SK-N-SH treated with all-trans-retinoic acid at 6 μM for 48 hours (cell line): Measurements from ENCODE around the gene LGR4.

Experiments
- ATAC-seq: fragments of 200-7000 bp; cut with Tn5 transposase; 3 replicates; pipeline ENCODE4 v1.9.1; 2020; ENCODE audit warnings: mild to moderate bottlenecking, moderate library complexity
- ARNTL ChIP-seq: fragments of 450-650 bp; formaldehyde crosslinking; IDR thresholded peaks from 2 replicates; pipeline ENCODE4 v1.5.0; 2020; ENCODE audit warnings: low read depth, mild to moderate bottlenecking, moderate library complexity, borderline replicate concordance
- BACH2 ChIP-seq: fragments of 250-450 bp; sonication (Bioruptor Pico); IDR thresholded peaks from 2 replicates; pipeline ENCODE4 v1.9.0; 2021; ENCODE audit warnings: mild to moderate bottlenecking, borderline replicate concordance
- CSDC2 ChIP-seq: fragments of 250-450 bp; sonication (Bioruptor Pico); IDR thresholded peaks from 2 replicates; pipeline ENCODE4 v1.5.0; 2020; ENCODE audit warnings: mild to moderate bottlenecking, moderate library complexity
- ESRRG ChIP-seq: fragments of 250-450 bp; sonication (Bioruptor Pico); IDR thresholded peaks from 2 replicates; pipeline ENCODE4 v1.6.1; 2021; ENCODE audit warnings: mild to moderate bottlenecking
- ISL1 ChIP-seq: fragments of 250-450 bp; sonication (Bioruptor Pico); IDR thresholded peaks from 2 replicates; pipeline ENCODE4 v2.1.2; 2022; ENCODE audit warnings: mild to moderate bottlenecking, moderate library complexity
- OSR1 ChIP-seq: fragments of 250-450 bp; sonication (Bioruptor Pico); IDR thresholded peaks from 2 replicates; pipeline ENCODE4 v1.8.0; 2022; ENCODE audit warnings: moderate library complexity, mild to moderate bottlenecking, inconsistent platforms
- PPARA ChIP-seq: fragments of 250-450 bp; sonication (Bioruptor Pico); IDR thresholded peaks from 2 replicates; pipeline ENCODE4 v1.5.0; 2020; ENCODE audit warnings: mild to moderate bottlenecking, borderline replicate concordance
- RARB ChIP-seq: fragments of 250-450 bp; sonication (Bioruptor Pico); IDR thresholded peaks from 2 replicates; pipeline ENCODE4 v1.8.0; 2021; ENCODE audit warnings: mild to moderate bottlenecking, moderate library complexity
- SNAI2 ChIP-seq: fragments of 250-450 bp; sonication (Bioruptor Pico); IDR thresholded peaks from 2 replicates; pipeline ENCODE4 v1.5.0; 2020; ENCODE audit warnings: mild to moderate bottlenecking, moderate library complexity
- TCF4 ChIP-seq: fragments of 250-450 bp; sonication (Bioruptor Pico); IDR thresholded peaks from 2 replicates; pipeline ENCODE4 v1.8.0; 2021; ENCODE audit warnings: mild to moderate bottlenecking, moderate library complexity, borderline replicate concordance
- TOX ChIP-seq: fragments of 250-450 bp; sonication (Bioruptor Pico); IDR thresholded peaks from 2 replicates; pipeline ENCODE4 v1.8.0; 2021; ENCODE audit warnings: mild to moderate bottlenecking, moderate library complexity, borderline replicate concordance
- ZC3H10 ChIP-seq: fragments of 250-450 bp; sonication (Bioruptor Pico); IDR thresholded peaks from 2 replicates; pipeline ENCODE4 v1.5.1; 2021; ENCODE audit warnings: mild to moderate bottlenecking, moderate library complexity
- ZFP3 ChIP-seq: fragments of 250-450 bp; sonication (Bioruptor Pico); IDR thresholded peaks from 2 replicates; pipeline ENCODE4 v1.5.0; 2020; ENCODE audit warnings: mild to moderate bottlenecking, moderate library complexity
- ZFP30 ChIP-seq: fragments of 450-650 bp; formaldehyde crosslinking; IDR thresholded peaks from 2 replicates; pipeline ENCODE4 v1.5.0; 2022; ENCODE audit warnings: mild to moderate bottlenecking, moderate library complexity
- ZNF565 ChIP-seq: fragments of 450-650 bp; formaldehyde crosslinking; conservative IDR thresholded peaks from 2 replicates; pipeline ENCODE4 v1.5.0; 2020; ENCODE audit warnings: low read depth, mild to moderate bottlenecking, moderate library complexity
- ZNF70 ChIP-seq: fragments of 450-650 bp; formaldehyde crosslinking; IDR thresholded peaks from 2 replicates; pipeline ENCODE4 v1.5.0; 2020; ENCODE audit warnings: mild to moderate bottlenecking, moderate library complexity
- ZNF8 ChIP-seq: fragments of 450-650 bp; formaldehyde crosslinking; IDR thresholded peaks from 2 replicates; pipeline ENCODE4 v1.5.0; 2020; ENCODE audit warnings: mild to moderate bottlenecking, moderate library complexity
- TF ChIP-seq, protein P1 (sequence below): fragments of 250-450 bp; sonication (Bioruptor Pico); IDR thresholded peaks from 2 replicates; pipeline ENCODE4 v1.8.0; 2020; ENCODE audit warnings: mild to moderate bottlenecking, moderate library complexity, borderline replicate concordance
- TF ChIP-seq, protein P2 (sequence below): fragments of 250-450 bp; sonication (Bioruptor Pico); IDR thresholded peaks from 2 replicates; pipeline ENCODE4 v1.5.1; 2020; ENCODE audit warnings: low read depth, mild to moderate bottlenecking, moderate library complexity
- TF ChIP-seq, protein P3 (sequence below): fragments of 250-450 bp; sonication (Bioruptor Pico); IDR thresholded peaks from 2 replicates; pipeline ENCODE4 v1.8.0; 2021; ENCODE audit warnings: low read depth, mild to moderate bottlenecking, moderate library complexity, borderline replicate concordance
- TF ChIP-seq, protein P4 (sequence below): fragments of 250-450 bp; sonication (Bioruptor Pico); IDR thresholded peaks from 2 replicates; pipeline ENCODE4 v1.5.1; 2021; ENCODE audit warnings: mild to moderate bottlenecking, moderate library complexity

The LGR4 gene

DNA sequence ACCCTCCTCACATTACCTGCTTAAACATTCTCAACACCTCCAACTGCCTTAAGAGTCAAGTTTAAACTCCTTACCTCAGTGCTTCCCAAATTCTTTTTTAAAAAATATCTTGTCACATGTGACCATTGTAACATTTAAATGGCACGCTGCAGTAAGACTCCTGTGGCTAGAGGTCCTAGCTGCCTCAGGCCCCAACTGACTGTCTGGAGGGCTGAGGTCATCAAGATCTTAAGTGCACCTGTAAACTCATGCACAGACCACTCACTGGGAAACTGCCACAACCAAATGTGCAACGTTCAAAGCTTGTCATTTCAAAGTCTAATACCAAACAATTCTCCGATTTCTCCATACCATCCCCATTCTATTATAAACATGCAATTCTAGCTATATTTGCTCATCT lies 93.1 kb downstream of the LGR4 start:
- no peak for ATAC-seq

DNA sequence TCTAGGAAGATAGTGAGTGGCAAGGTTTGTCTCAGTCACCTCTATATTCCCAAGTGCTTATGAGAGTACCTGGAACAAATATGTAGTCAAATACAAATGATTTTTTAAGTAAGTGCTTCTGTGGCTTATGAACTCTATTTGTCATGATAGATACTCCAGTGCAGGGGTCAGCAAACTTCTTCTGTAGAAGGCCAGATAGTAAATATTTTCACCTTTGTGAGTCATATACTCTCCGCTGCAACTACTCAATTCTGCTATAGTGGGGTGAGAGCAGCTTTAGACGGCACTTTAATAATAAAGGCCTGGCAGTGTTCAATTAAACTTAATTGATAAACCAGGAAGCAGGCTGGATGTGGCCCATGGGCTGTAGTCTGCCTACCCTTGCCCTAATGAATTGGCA lies 97.2 kb downstream of the LGR4 start:
- TF ChIP-seq PPARA (CRISPR knock-in tag), result no peak
- TF ChIP-seq ZFP3 (CRISPR knock-in tag), result no peak
- TF ChIP-seq OSR1 (CRISPR knock-in tag), result no peak
- no peak for TF ChIP-seq ARNTL (CRISPR knock-in tag)
- TF ChIP-seq ZNF8 (CRISPR knock-in tag), result no peak
- no peak for TF ChIP-seq ISL1 (CRISPR knock-in tag)
- TF ChIP-seq, protein P1, sequence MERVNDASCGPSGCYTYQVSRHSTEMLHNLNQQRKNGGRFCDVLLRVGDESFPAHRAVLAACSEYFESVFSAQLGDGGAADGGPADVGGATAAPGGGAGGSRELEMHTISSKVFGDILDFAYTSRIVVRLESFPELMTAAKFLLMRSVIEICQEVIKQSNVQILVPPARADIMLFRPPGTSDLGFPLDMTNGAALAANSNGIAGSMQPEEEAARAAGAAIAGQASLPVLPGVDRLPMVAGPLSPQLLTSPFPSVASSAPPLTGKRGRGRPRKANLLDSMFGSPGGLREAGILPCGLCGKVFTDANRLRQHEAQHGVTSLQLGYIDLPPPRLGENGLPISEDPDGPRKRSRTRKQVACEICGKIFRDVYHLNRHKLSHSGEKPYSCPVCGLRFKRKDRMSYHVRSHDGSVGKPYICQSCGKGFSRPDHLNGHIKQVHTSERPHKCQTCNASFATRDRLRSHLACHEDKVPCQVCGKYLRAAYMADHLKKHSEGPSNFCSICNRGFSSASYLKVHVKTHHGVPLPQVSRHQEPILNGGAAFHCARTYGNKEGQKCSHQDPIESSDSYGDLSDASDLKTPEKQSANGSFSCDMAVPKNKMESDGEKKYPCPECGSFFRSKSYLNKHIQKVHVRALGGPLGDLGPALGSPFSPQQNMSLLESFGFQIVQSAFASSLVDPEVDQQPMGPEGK, result no peak
- no peak for TF ChIP-seq RARB (CRISPR knock-in tag)
- no peak for TF ChIP-seq ZNF70 (CRISPR knock-in tag)
- TF ChIP-seq, protein P2, sequence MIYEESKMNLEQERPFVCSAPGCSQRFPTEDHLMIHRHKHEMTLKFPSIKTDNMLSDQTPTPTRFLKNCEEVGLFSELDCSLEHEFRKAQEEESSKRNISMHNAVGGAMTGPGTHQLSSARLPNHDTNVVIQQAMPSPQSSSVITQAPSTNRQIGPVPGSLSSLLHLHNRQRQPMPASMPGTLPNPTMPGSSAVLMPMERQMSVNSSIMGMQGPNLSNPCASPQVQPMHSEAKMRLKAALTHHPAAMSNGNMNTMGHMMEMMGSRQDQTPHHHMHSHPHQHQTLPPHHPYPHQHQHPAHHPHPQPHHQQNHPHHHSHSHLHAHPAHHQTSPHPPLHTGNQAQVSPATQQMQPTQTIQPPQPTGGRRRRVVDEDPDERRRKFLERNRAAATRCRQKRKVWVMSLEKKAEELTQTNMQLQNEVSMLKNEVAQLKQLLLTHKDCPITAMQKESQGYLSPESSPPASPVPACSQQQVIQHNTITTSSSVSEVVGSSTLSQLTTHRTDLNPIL (CRISPR knock-in tag), result no peak
- no peak for TF ChIP-seq SNAI2
- TF ChIP-seq TCF4, result no peak
- no peak for TF ChIP-seq ZNF565
- ATAC-seq, result no peak

More for the DNA sequence above, 93.1 kb downstream of the LGR4 start:
- TF ChIP-seq BACH2 (CRISPR knock-in tag) (no peak), ARNTL (CRISPR knock-in tag) (no peak), TOX (no peak), PPARA (CRISPR knock-in tag) (no peak), RARB (CRISPR knock-in tag) (no peak), ZFP3 (CRISPR knock-in tag) (no peak), ZNF565 (no peak)
- TF ChIP-seq, protein P1, result no peak

DNA sequence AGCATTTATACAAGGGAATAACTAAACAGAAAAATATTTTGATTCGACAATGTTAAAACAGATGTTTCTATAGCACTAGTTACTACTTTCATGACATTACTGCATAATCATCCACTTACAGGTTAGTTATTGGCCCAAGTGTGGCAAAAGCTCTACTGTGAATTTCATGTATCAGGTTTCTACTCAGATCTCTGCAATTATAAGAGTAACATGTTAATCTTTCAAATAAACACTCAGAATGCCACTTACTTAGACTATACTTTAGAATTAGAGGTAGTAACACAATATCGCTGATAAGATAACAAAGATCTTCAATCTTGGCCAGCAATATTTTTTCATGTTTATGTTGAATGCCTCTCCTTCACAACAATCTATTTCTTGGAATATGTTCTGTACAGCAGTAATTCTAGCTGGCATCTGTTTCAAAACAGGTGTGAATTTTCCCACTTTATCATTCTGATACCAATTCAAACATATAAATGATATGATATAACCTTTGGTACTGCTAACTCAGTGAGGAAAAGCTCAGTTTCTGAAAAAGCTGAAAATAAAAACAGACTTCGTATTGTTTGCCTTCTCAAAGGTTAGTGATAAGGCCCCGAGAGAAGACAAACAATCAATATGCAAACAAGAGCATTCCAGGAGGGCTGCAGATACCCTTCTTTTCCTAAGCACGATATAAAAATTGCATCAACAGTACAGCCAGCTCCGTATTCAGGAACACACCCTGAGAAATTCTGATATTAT lies 98.6 kb downstream of the LGR4 start:
- ATAC-seq, result no peak
- TF ChIP-seq ISL1 (CRISPR knock-in tag), result no peak
- TF ChIP-seq, protein P1, result no peak

DNA sequence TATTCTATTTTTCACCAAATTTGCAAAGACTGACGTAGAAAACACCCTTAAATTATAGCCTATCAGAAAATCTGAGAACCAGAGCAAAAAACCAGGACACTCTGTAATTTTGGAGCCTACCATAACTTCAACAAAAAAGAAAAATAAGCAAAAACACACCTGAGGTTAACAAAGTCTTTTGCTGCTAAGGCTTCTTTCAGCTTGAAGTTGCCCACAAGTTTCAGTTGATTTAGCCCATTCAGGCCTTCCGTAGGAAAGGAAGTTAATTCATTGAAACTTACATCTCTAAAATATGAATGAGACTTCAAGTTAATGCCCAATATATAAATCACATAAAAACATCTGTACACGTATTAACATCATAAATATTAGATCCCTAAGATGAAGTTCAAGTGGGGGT lies 99.2 kb downstream of the LGR4 start:
- TF ChIP-seq ZFP30 (CRISPR knock-in tag) (no peak), ISL1 (CRISPR knock-in tag) (no peak), ZNF565 (no peak), BACH2 (CRISPR knock-in tag) (no peak), PPARA (CRISPR knock-in tag) (no peak), ZNF70 (CRISPR knock-in tag) (no peak), CSDC2 (CRISPR knock-in tag) (no peak), RARB (CRISPR knock-in tag) (no peak), TCF4 (no peak), ZC3H10 (CRISPR knock-in tag) (no peak), ESRRG (no peak), TOX (no peak), OSR1 (CRISPR knock-in tag) (no peak), SNAI2 (no peak), ZNF8 (CRISPR knock-in tag) (no peak)
- TF ChIP-seq, protein P3, sequence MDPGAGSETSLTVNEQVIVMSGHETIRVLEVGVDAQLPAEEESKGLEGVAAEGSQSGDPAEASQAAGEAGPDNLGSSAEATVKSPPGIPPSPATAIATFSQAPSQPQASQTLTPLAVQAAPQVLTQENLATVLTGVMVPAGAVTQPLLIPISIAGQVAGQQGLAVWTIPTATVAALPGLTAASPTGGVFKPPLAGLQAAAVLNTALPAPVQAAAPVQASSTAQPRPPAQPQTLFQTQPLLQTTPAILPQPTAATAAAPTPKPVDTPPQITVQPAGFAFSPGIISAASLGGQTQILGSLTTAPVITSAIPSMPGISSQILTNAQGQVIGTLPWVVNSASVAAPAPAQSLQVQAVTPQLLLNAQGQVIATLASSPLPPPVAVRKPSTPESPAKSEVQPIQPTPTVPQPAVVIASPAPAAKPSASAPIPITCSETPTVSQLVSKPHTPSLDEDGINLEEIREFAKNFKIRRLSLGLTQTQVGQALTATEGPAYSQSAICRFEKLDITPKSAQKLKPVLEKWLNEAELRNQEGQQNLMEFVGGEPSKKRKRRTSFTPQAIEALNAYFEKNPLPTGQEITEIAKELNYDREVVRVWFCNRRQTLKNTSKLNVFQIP (CRISPR knock-in tag), result no peak
- TF ChIP-seq, protein P4, sequence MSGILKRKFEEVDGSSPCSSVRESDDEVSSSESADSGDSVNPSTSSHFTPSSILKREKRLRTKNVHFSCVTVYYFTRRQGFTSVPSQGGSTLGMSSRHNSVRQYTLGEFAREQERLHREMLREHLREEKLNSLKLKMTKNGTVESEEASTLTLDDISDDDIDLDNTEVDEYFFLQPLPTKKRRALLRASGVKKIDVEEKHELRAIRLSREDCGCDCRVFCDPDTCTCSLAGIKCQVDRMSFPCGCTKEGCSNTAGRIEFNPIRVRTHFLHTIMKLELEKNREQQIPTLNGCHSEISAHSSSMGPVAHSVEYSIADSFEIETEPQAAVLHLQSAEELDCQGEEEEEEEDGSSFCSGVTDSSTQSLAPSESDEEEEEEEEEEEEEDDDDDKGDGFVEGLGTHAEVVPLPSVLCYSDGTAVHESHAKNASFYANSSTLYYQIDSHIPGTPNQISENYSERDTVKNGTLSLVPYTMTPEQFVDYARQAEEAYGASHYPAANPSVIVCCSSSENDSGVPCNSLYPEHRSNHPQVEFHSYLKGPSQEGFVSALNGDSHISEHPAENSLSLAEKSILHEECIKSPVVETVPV (CRISPR knock-in tag), result no peak
- TF ChIP-seq, protein P2 (CRISPR knock-in tag), result no peak
- TF ChIP-seq, all 23 proteins: peak for 0
- no peak for ATAC-seq
